ENCODE measurements around the gene ARFRP1. TPM values are rescaled to one million over a fixed set of nuclear protein-coding genes. Genes with fewer than 3 reads are reported as not detected.

ARFRP1 gene
- total and polyA plus RNA-seq, 2 of the 13 experiments (the other 11 are each of a cell fraction or from before 2014, with no cell fraction given), result 32.0 to 51.1 TPM

DNA sequence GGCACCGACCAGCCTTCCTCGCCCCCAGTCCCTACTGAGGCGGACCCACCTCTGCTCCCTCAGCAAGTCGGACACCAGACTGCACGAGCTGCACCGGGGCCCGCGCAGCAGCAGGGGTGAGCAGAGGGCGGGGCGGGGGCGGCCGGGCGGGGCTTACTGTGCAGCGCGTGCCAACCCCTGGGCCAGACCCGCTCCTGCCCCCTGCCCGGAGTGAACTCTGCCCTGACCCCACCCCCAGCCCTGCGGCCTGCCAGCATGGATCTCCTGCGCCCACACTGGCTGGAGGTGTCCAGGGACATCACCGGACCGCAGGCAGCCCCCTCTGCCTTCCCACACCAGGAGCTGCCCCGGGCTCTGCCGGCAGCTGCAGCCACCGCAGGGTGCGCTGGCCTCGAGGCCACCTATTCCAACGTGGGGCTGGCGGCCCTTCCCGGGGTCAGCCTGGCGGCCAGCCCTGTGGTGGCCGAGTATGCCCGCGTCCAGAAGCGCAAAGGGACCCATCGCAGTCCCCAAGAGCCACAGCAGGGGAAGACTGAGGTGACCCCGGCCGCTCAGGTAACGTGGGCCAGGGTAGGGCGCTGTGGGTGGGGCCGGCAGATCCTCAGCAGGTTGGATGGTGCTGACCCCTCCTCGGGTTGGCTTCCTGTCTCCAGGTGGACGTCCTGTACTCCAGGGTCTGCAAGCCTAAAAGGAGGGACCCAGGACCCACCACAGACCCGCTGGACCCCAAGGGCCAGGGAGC, 30.3 kb upstream of the ARFRP1 start (continued):
- TF ChIP-seq ZNF432 (CRISPR knock-in tag; IDR thresholded peaks at IDR 0.05; ENCODE audit: borderline replicate concordance) (no peak), ZNF550 (CRISPR knock-in tag; IDR thresholded peaks at IDR 0.05; ENCODE audit: borderline replicate concordance) (peak; percentile 97), ZNF331 (CRISPR knock-in tag; IDR thresholded peaks at IDR 0.05) (peak; percentile 79; the same call in 1 of the 2 replicates), IRX3 (CRISPR knock-in tag; IDR thresholded peaks at IDR 0.05; ENCODE audit: borderline replicate concordance, low read depth) (no peak), ZIK1 (CRISPR knock-in tag; IDR thresholded peaks at IDR 0.05; ENCODE audit: borderline replicate concordance, low read depth) (peak; percentile 46; the same call in 1 of the 2 replicates), ZNF619 (CRISPR knock-in tag; IDR thresholded peaks at IDR 0.05) (peak; percentile 79; the same call in 1 of the 2 replicates), SIX1 (CRISPR knock-in tag; IDR thresholded peaks at IDR 0.05; ENCODE audit: borderline replicate concordance) (no peak), SNAPC2 (CRISPR knock-in tag; IDR thresholded peaks at IDR 0.05) (no peak; the same call in 1 of the 2 replicates), KDM1A (CRISPR knock-in tag; IDR thresholded peaks at IDR 0.05) (no peak), RELA (CRISPR knock-in tag; IDR thresholded peaks at IDR 0.05) (no peak), NCOA1 (CRISPR knock-in tag; IDR thresholded peaks at IDR 0.05) (no peak), NAIF1 (CRISPR knock-in tag; IDR thresholded peaks at IDR 0.05; ENCODE audit: borderline replicate concordance) (no peak), SMAD1 (CRISPR knock-in tag; IDR thresholded peaks at IDR 0.05; ENCODE audit: borderline replicate concordance, low read depth) (peak; percentile 52; the same call in 1 of the 2 replicates), FOSL1 (CRISPR knock-in tag; IDR thresholded peaks at IDR 0.05; ENCODE audit: borderline replicate concordance) (peak; percentile 30; the same call in 1 of the 2 replicates), ZNF446 (CRISPR knock-in tag; IDR thresholded peaks at IDR 0.05) (peak; percentile 49), HOXA9 (CRISPR knock-in tag; IDR thresholded peaks at IDR 0.05; ENCODE audit: borderline replicate concordance) (peak; percentile 92), AGO1 (IDR thresholded peaks at IDR 0.05; ENCODE audit: low read depth, low read length, poor library complexity, severe bottlenecking) (no peak), MAFG (CRISPR knock-in tag; IDR thresholded peaks at IDR 0.05) (no peak), ARNTL (CRISPR knock-in tag; IDR thresholded peaks at IDR 0.05) (peak; percentile 77)
- TF ChIP-seq, protein P1, sequence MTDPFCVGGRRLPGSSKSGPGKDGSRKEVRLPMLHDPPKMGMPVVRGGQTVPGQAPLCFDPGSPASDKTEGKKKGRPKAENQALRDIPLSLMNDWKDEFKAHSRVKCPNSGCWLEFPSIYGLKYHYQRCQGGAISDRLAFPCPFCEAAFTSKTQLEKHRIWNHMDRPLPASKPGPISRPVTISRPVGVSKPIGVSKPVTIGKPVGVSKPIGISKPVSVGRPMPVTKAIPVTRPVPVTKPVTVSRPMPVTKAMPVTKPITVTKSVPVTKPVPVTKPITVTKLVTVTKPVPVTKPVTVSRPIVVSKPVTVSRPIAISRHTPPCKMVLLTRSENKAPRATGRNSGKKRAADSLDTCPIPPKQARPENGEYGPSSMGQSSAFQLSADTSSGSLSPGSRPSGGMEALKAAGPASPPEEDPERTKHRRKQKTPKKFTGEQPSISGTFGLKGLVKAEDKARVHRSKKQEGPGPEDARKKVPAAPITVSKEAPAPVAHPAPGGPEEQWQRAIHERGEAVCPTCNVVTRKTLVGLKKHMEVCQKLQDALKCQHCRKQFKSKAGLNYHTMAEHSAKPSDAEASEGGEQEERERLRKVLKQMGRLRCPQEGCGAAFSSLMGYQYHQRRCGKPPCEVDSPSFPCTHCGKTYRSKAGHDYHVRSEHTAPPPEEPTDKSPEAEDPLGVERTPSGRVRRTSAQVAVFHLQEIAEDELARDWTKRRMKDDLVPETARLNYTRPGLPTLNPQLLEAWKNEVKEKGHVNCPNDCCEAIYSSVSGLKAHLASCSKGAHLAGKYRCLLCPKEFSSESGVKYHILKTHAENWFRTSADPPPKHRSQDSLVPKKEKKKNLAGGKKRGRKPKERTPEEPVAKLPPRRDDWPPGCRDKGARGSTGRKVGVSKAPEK (CRISPR knock-in tag; IDR thresholded peaks at IDR 0.05; ENCODE audit: borderline replicate concordance), result peak; percentile 90
- TF ChIP-seq, protein P2, sequence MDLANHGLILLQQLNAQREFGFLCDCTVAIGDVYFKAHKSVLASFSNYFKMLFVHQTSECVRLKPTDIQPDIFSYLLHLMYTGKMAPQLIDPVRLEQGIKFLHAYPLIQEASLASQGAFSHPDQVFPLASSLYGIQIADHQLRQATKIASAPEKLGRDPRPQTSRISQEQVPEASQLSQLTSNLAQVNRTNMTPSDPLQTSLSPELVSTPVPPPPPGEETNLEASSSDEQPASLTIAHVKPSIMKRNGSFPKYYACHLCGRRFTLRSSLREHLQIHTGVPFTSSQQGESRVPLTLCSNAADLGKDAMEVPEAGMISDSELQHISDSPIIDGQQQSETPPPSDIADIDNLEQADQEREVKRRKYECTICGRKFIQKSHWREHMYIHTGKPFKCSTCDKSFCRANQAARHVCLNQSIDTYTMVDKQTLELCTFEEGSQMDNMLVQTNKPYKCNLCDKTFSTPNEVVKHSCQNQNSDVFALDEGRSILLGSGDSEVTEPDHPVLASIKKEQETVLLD (CRISPR knock-in tag; IDR thresholded peaks at IDR 0.05; ENCODE audit: low read depth), result peak; percentile 86
- TF ChIP-seq, protein P3, sequence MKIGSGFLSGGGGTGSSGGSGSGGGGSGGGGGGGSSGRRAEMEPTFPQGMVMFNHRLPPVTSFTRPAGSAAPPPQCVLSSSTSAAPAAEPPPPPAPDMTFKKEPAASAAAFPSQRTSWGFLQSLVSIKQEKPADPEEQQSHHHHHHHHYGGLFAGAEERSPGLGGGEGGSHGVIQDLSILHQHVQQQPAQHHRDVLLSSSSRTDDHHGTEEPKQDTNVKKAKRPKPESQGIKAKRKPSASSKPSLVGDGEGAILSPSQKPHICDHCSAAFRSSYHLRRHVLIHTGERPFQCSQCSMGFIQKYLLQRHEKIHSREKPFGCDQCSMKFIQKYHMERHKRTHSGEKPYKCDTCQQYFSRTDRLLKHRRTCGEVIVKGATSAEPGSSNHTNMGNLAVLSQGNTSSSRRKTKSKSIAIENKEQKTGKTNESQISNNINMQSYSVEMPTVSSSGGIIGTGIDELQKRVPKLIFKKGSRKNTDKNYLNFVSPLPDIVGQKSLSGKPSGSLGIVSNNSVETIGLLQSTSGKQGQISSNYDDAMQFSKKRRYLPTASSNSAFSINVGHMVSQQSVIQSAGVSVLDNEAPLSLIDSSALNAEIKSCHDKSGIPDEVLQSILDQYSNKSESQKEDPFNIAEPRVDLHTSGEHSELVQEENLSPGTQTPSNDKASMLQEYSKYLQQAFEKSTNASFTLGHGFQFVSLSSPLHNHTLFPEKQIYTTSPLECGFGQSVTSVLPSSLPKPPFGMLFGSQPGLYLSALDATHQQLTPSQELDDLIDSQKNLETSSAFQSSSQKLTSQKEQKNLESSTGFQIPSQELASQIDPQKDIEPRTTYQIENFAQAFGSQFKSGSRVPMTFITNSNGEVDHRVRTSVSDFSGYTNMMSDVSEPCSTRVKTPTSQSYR (CRISPR knock-in tag; IDR thresholded peaks at IDR 0.05; ENCODE audit: borderline replicate concordance), result peak; percentile 96
